K562 (cell line): ENCODE results near the gene CPNE1. TPM values are rescaled to one million over a fixed set of nuclear protein-coding genes. Genes with fewer than 3 reads are reported as not detected.

Experiments
- ATAC-seq: fragments of 200-7000 bp; cut with Tn5 transposase; 3 replicates; pipeline ENCODE4 v1.9.1; 2020; ENCODE audit warnings: moderate library complexity
- BruUV-seq: library from RNA; stranded (reverse); fragments of 400-500 nt; replicated peaks from 2 replicates; lab custom pipeline; 2021; lab: Mats Ljungman, UMichigan
- CTCF ChIA-PET: fragments of 300-600 bp; formaldehyde crosslinking; extraction: SDS; loops from one replicate; lab custom pipeline; 2021; ENCODE audit warnings: low intra/inter-chr PET ratio; lab: Yijun Ruan, JAX
- POLR2A ChIA-PET: fragments of 300-600, 350-650 bp; sonication (Branson Sonifier 250); formaldehyde crosslinking; extraction: SDS; loops from one replicate; lab custom pipeline; 2021; ENCODE audit warnings: antibody characterized with exemption, inconsistent platforms; lab: Yijun Ruan, JAX
- DNase-seq, 4 experiments: peaks; one replicate each; pipeline versions ENCODE4 v3.0.0 to v3.0.0-alpha.2; 2011 to 2018; ENCODE audit warnings: low spot score in 3 of 4, mixed read lengths in 3 of 4; ENCODE audit errors: extremely low read depth in 1 of 4
- FAIRE-seq: peaks from 2 replicates; lab custom pipeline; 2011; peaks lifted over from hg19 to GRCh38; lab: Jason Lieb, UNC
- H2AFZ ChIP-seq: 2 replicates; pipeline ENCODE4 v1.6.0; 2011; ENCODE audit warnings: low read depth, low read length, control low read depth, inconsistent platforms
- H3K27ac ChIP-seq: fragments of 200-600 bp; 3 replicates; pipeline ENCODE4 v1.8.0; 2011; ENCODE audit warnings: low read depth, mild to moderate bottlenecking, control low read depth, inconsistent platforms, low read length, moderate library complexity, mixed read lengths; ENCODE audit errors: extremely low read depth
- H3K27me3 ChIP-seq, 2 experiments: fragments of 300-600 bp in 1 of 2; 2 replicates in 1 of 2; 3 replicates in 1 of 2; pipeline versions ENCODE4 v1.6.0 to v1.8.0; 2011; ENCODE audit warnings: inconsistent platforms in 2 of 2, low read length in 2 of 2, mild to moderate bottlenecking in 1 of 2, mixed read lengths in 1 of 2, moderate library complexity in 1 of 2; ENCODE audit not compliant: control insufficient read depth in 2 of 2, insufficient read depth in 2 of 2
- H3K36me3 ChIP-seq: fragments of 300-600 bp; 3 replicates; pipeline ENCODE4 v1.8.0; 2011; ENCODE audit warnings: mild to moderate bottlenecking, low read length, inconsistent platforms; ENCODE audit not compliant: control insufficient read depth, insufficient read depth
- H3K4me1 ChIP-seq, 2 experiments: fragments of 200-600 bp in 1 of 2; replicated peaks in 1 of 2; 2 replicates in 1 of 2; 3 replicates in 1 of 2; pipeline versions ENCODE4 v1.5.1 to v1.8.0; 2011; ENCODE audit warnings: inconsistent platforms in 2 of 2, low read length in 2 of 2, mild to moderate bottlenecking in 1 of 2, mixed read lengths in 1 of 2, moderate library complexity in 1 of 2; ENCODE audit not compliant: control insufficient read depth in 2 of 2, insufficient read depth in 2 of 2
- H3K4me2 ChIP-seq: 2 replicates; pipeline ENCODE4 v1.6.1; 2011; ENCODE audit warnings: low read length, control low read depth, inconsistent platforms, mixed read lengths; ENCODE audit not compliant: insufficient read depth
- H3K4me3 ChIP-seq: fragments of 200-600 bp; sonication (generic), shearing (Covaris generic); 2 replicates; pipeline ENCODE4 v1.5.1; 2016; ENCODE audit warnings: control low read depth, inconsistent platforms
- H3K79me2 ChIP-seq: fragments of 200-600 bp; 3 replicates; pipeline ENCODE4 v1.8.0; 2011; ENCODE audit warnings: low read length, inconsistent platforms; ENCODE audit not compliant: control insufficient read depth, insufficient read depth
- H3K9ac ChIP-seq, 2 experiments: 2 replicates each; pipeline versions ENCODE4 v1.6.0 to v1.6.1; 2011; ENCODE audit warnings: low read depth in 2 of 2, low read length in 2 of 2, control low read depth in 1 of 2, inconsistent platforms in 1 of 2, mild to moderate bottlenecking in 1 of 2, mixed read lengths in 1 of 2; ENCODE audit not compliant: insufficient read depth in 1 of 2
- H3K9me1 ChIP-seq: one replicate; pipeline ENCODE4 v1.6.0; 2011; ENCODE audit warnings: inconsistent platforms, mild to moderate bottlenecking, low read length, moderate library complexity; ENCODE audit not compliant: control insufficient read depth, insufficient read depth
- H3K9me3 ChIP-seq: replicated peaks from 2 replicates; pipeline ENCODE4 v1.5.1; 2011; ENCODE audit warnings: low read depth, low read length, inconsistent platforms; ENCODE audit not compliant: control insufficient read depth, insufficient read depth
- H4K20me1 ChIP-seq: replicated peaks from 2 replicates; pipeline ENCODE4 v1.6.1; 2011; ENCODE audit warnings: low read length, inconsistent platforms, mixed read lengths; ENCODE audit not compliant: control insufficient read depth, insufficient read depth
- POLR2G ChIP-seq: fragments of 200-400 bp; formaldehyde crosslinking; IDR thresholded peaks from 2 replicates; pipeline ENCODE4 v1.6.1; 2017; ENCODE audit warnings: low read depth, mild to moderate bottlenecking, antibody characterized with exemption, low read length, moderate library complexity
- RBFOX2 ChIP-seq: fragments of 200-400 bp; formaldehyde crosslinking; IDR thresholded peaks from 2 replicates; pipeline ENCODE4 v1.6.1; 2017; ENCODE audit warnings: low read depth, mild to moderate bottlenecking, low read length, moderate library complexity
- ZNF707 ChIP-seq: fragments of 250-450 bp; sonication (Bioruptor Pico); conservative IDR thresholded peaks from 2 replicates; pipeline ENCODE4 v1.8.0; 2022; ENCODE audit warnings: inconsistent platforms, mild to moderate bottlenecking, moderate library complexity
- WGBS: fragments of 100-300 bp; shearing (Covaris generic); methylation state at CpG from one replicate; pipeline ENCODE4 v1.1.6; 2016; ENCODE audit warnings: low coverage, mixed read lengths; ENCODE audit not compliant: insufficient coverage; ENCODE audit errors: missing lambda C conversion rate; 5-methylcytosine and 5-hydroxymethylcytosine counted together
- in situ Hi-C: fragments of 300-500 bp; cut with MboI; formaldehyde crosslinking; loops from 4 replicates; pipeline ENCODE4 v1.15.0; 2018; ENCODE audit warnings: inconsistent platforms, mixed read lengths
- intact Hi-C: fragments of 100-400 bp; cut with micrococcal nuclease; formaldehyde crosslinking; loops from 2 replicates; pipeline ENCODE4 v1.14.2; 2022
- polyA plus RNA-seq, 8 experiments: library from polyadenylated mRNA; depleted of rRNA in 4 of 8; stranded (reverse) in 5 of 8; unstranded in 3 of 8; fragments of >200 nt; fragmentation: Nextera tagmentation in 2 of 8; fragmentation: Illumina TruSeq in 1 of 8; extraction: Ambion mirVana in 2 of 8; extraction: Trizol in 1 of 8; gene quantifications; 2 replicates each; pipeline versions ENCODE4 v1.2.1 to v1.2.3, GENCODE V29; 2011 to 2014; ENCODE audit warnings: inconsistent platforms in 1 of 8, missing spikeins in 1 of 8
- total RNA-seq, 7 experiments: library from RNA; depleted of rRNA in 6 of 7; stranded (reverse); fragments of >200 nt in 6 of 7; fragmentation: Illumina TruSeq in 2 of 7; extraction: Trizol in 2 of 7; gene quantifications; 2 replicates each; pipeline versions ENCODE4 v1.2.1 to v1.2.3, GENCODE V29; 2011 to 2021; ENCODE audit warnings: low replicate concordance in 1 of 7
- TF ChIP-seq, protein P1 (sequence below): sonication (generic); formaldehyde crosslinking; IDR thresholded peaks from 2 replicates; pipeline ENCODE4 v1.8.1; 2023; ENCODE audit warnings: mild to moderate bottlenecking, missing genetic modification reagents
- TF ChIP-seq, protein P2 (sequence below), 3 experiments: IDR thresholded peaks in 2 of 3; conservative IDR thresholded peaks in 1 of 3; 2 replicates each; pipeline ENCODE4 v1.5.1; 2011 to 2012; ENCODE audit warnings: low read length in 3 of 3, mild to moderate bottlenecking in 3 of 3, control low read depth in 2 of 3, improper control_type of control experiment in 1 of 3, inconsistent platforms in 1 of 3, low read depth in 1 of 3, mixed read lengths in 1 of 3, moderate library complexity in 1 of 3; ENCODE audit not compliant: insufficient read depth in 2 of 3

Gene CPNE1
- total and polyA plus RNA-seq, 9 of the 15 experiments (the other 6 are each of a cell fraction or from before 2014, with no cell fraction given) = 42.1 to 102 (median 56.0) TPM

DNA sequence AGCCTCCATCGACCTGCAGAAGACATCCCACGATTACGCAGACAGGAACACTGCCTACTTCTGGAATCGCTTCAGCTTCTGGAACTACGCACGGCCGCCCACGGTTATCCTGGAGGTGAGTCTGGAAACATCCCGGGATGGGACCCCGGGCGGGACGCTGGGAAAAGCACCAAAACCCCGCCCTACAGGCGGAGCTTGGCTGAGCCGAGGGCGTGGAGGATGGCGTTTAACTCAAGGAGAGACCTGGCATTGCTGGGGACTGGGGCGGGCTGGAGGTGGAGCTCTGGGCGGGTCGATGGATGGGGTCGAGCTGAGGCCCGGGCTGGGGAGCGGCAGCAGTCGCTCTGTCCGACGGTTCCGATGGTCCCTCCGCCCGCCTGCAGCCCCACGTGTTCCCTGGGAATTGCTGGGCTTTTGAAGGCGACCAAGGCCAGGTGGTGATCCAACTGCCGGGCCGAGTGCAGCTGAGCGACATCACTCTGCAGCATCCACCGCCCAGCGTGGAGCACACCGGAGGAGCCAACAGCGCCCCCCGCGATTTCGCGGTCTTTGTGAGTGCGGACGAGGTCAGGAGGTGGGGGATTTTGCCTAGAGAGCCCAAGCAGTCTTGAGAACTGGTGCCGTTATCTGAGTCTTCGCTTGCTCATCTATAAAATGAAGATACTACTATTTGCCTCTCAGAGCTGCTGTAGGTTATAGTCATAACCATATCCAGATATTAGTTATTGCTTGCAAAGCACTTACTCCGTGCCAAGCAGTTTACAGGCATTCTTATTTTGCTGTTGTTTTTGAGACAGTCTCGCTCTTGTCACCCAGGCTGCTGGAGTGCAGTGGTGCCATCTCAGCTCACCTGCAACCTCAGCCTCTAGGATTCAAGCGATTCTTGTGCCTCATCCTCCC lies 45.3 kb downstream of the CPNE1 start:
- ATAC-seq (no peak), FAIRE-seq (no peak), DNase-seq (peak in 1 of 4 experiments; percentile 41)
- ChIA-PET POLR2A (interaction anchor here (0.7 to 2.0 kb wide), 3 partner anchors 9 to 19 kb away, joined by 5 to 6 read pairs (median 6); no protein-coding TSS in a partner anchor), CTCF (interaction anchor here (0.6 kb wide), 1 partner anchor 115 kb away, joined by 3 read pairs; no protein-coding TSS in a partner anchor)
- H3K9me3 ChIP-seq = no peaks in the 10 kb centered on the region
- no TSS peak for BruUV-seq
- H3K4me1 ChIP-seq = peaks cover 7 to 39% of the 10 kb centered on the region in 2 experiments; a peak in 4 of 5 replicates
- H4K20me1 ChIP-seq = no peaks in the 10 kb centered on the region
- H3K4me2 ChIP-seq = no peak overlapping the region
- 69% methylated on average over 41 of the region's 49 CpGs for WGBS
- intact Hi-C loops (loop anchor here (5.0 to 10.0 kb wide), 2 partner anchors 43 to 155 kb away; partner anchors contain the start of genes CPNE1 and RBM12), in situ Hi-C loops (no loop called here)
- 0 out of 4 replicates have a peak overlapping the region, but pooled peaks of 1 of the 2 experiments have one; percentile 14 for H3K9ac ChIP-seq
- no peak for TF ChIP-seq ZNF707 (CRISPR knock-in tag)
- TF ChIP-seq RBFOX2 = 0 out of 2 replicates have a peak, but pooled peaks have one; percentile 18
- 0 out of 2 replicates have a peak, but pooled peaks have one; percentile 45 for TF ChIP-seq POLR2G
- TF ChIP-seq, protein P1, sequence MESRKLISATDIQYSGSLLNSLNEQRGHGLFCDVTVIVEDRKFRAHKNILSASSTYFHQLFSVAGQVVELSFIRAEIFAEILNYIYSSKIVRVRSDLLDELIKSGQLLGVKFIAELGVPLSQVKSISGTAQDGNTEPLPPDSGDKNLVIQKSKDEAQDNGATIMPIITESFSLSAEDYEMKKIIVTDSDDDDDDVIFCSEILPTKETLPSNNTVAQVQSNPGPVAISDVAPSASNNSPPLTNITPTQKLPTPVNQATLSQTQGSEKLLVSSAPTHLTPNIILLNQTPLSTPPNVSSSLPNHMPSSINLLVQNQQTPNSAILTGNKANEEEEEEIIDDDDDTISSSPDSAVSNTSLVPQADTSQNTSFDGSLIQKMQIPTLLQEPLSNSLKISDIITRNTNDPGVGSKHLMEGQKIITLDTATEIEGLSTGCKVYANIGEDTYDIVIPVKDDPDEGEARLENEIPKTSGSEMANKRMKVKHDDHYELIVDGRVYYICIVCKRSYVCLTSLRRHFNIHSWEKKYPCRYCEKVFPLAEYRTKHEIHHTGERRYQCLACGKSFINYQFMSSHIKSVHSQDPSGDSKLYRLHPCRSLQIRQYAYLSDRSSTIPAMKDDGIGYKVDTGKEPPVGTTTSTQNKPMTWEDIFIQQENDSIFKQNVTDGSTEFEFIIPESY (CRISPR knock-in tag) = peak; percentile 77
- TF ChIP-seq, protein P2, sequence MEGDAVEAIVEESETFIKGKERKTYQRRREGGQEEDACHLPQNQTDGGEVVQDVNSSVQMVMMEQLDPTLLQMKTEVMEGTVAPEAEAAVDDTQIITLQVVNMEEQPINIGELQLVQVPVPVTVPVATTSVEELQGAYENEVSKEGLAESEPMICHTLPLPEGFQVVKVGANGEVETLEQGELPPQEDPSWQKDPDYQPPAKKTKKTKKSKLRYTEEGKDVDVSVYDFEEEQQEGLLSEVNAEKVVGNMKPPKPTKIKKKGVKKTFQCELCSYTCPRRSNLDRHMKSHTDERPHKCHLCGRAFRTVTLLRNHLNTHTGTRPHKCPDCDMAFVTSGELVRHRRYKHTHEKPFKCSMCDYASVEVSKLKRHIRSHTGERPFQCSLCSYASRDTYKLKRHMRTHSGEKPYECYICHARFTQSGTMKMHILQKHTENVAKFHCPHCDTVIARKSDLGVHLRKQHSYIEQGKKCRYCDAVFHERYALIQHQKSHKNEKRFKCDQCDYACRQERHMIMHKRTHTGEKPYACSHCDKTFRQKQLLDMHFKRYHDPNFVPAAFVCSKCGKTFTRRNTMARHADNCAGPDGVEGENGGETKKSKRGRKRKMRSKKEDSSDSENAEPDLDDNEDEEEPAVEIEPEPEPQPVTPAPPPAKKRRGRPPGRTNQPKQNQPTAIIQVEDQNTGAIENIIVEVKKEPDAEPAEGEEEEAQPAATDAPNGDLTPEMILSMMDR (IDR thresholded peaks at IDR 0.05 in 2 of 3, conservative IDR thresholded peaks at IDR 0.05 in 1 of 3; ENCODE audit: insufficient read depth in 2 of 3, low read depth in 1 of 3, low read length in 3 of 3) = peak; percentile 20 to 41 (median 31); a peak in 3 of 6 replicates
- H3K9me1 ChIP-seq = no peaks in the 10 kb centered on the region
- H2AFZ ChIP-seq = no peak overlapping the region
- H3K27me3 ChIP-seq = no peaks in the 10 kb centered on the region
- 0 out of 3 replicates have a peak, but pooled peaks cover 4% of the 10 kb centered on the region for H3K79me2 ChIP-seq
- no peak overlapping the region for H3K4me3 ChIP-seq
- H3K27ac ChIP-seq = no peak overlapping the region
- 0 out of 3 replicates have a peak, but pooled peaks cover 4% of the 10 kb centered on the region for H3K36me3 ChIP-seq
